NK-92 (cell line): ENCODE results near the gene HDAC9.

Experiments
- DNase-seq: peaks from one replicate; lab custom pipeline; 2025; ENCODE audit not compliant: unreplicated experiment; lab: John Stamatoyannopoulos, UW

The HDAC9 gene

GRCh38 chr7:18552943-18553604, 57.5 kb downstream of the HDAC9 start:
- DNase-seq: no peak

GRCh38 chr7:18553605-18554003, 58.1 kb downstream of the HDAC9 start:
- DNase-seq: no peak

GRCh38 chr7:18555120-18555519, 59.6 kb downstream of the HDAC9 start:
- DNase-seq: no peak

- no peak for DNase-seq
Measured at GRCh38 chr7:18555968-18556367, 60.4 kb downstream of the HDAC9 start.

GRCh38 chr7:18558503-18558902, 63.0 kb downstream of the HDAC9 start:
- no peak for DNase-seq

- no peak for DNase-seq
Measured at GRCh38 chr7:18558910-18559309, 63.4 kb downstream of the HDAC9 start.

- DNase-seq: no peak
Measured at GRCh38 chr7:18559756-18560155, 64.2 kb downstream of the HDAC9 start.

GRCh38 chr7:18564779-18565178, 69.2 kb downstream of the HDAC9 start:
- DNase-seq: no peak

- no peak for DNase-seq
Measured at GRCh38 chr7:18565337-18565736, 69.8 kb downstream of the HDAC9 start.

GRCh38 chr7:18566205-18566604, 70.7 kb downstream of the HDAC9 start:
- DNase-seq: no peak

GRCh38 chr7:18566829-18567228, 71.3 kb downstream of the HDAC9 start:
- DNase-seq: no peak

- DNase-seq: no peak
Measured at GRCh38 chr7:18570441-18570840, 74.9 kb downstream of the HDAC9 start.

- no peak for DNase-seq
Measured at GRCh38 chr7:18570890-18571478, 75.4 kb downstream of the HDAC9 start.

GRCh38 chr7:18572154-18572553, 76.6 kb downstream of the HDAC9 start:
- DNase-seq: no peak

GRCh38 chr7:18572885-18573284, 77.3 kb downstream of the HDAC9 start:
- no peak for DNase-seq

- no peak for DNase-seq
Measured at GRCh38 chr7:18573410-18574234, 78.1 kb downstream of the HDAC9 start.

GRCh38 chr7:18574235-18574540, 78.6 kb downstream of the HDAC9 start:
- DNase-seq: no peak

- DNase-seq: no peak
Measured at GRCh38 chr7:18574676-18575075, 79.1 kb downstream of the HDAC9 start.

GRCh38 chr7:18575622-18576572, 80.3 kb downstream of the HDAC9 start:
- no peak for DNase-seq

GRCh38 chr7:18577096-18577771, 81.7 kb downstream of the HDAC9 start:
- DNase-seq: no peak

- no peak for DNase-seq
Measured at GRCh38 chr7:18579698-18580097, 84.1 kb downstream of the HDAC9 start.
